ENCODE data around the gene ACE. TPM values are rescaled to one million over a fixed set of nuclear protein-coding genes. Genes with fewer than 3 reads are reported as not detected.

Gene ACE
- total RNA-seq (ENCODE audit: low replicate concordance): 3.6 and 9.1 TPM in 2 replicates
- long read RNA-seq: 0 reads

DNA sequence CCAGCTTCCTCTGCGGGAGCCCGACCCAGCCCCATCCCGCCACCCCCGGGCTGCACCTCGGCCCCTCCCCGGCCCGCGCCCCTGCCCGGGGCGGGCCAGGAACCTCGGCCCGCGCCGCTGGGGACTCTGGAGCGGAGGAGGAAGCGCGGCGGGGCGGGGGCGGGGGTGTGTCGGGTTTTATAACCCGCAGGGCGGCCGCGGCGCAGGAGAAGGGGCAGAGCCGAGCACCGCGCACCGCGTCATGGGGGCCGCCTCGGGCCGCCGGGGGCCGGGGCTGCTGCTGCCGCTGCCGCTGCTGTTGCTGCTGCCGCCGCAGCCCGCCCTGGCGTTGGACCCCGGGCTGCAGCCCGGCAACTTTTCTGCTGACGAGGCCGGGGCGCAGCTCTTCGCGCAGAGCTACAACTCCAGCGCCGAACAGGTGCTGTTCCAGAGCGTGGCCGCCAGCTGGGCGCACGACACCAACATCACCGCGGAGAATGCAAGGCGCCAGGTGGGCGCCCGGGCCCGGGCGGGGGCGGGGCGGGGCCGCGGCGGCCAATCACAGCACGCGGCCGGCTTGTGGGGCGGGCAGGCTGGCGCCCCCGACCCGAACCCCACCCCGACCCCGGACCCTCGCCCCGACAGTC is at the start of gene ACE:
Gene ACE, plus strand, starts transcription at position 208 of the 626 bp plus-strand sequence. Its CDS starts 34 bp downstream, at position 242.
- no peaks in the 10 kb centered on the region for H3K36me3 Mint-ChIP-seq
- TF ChIP-seq, protein P1, sequence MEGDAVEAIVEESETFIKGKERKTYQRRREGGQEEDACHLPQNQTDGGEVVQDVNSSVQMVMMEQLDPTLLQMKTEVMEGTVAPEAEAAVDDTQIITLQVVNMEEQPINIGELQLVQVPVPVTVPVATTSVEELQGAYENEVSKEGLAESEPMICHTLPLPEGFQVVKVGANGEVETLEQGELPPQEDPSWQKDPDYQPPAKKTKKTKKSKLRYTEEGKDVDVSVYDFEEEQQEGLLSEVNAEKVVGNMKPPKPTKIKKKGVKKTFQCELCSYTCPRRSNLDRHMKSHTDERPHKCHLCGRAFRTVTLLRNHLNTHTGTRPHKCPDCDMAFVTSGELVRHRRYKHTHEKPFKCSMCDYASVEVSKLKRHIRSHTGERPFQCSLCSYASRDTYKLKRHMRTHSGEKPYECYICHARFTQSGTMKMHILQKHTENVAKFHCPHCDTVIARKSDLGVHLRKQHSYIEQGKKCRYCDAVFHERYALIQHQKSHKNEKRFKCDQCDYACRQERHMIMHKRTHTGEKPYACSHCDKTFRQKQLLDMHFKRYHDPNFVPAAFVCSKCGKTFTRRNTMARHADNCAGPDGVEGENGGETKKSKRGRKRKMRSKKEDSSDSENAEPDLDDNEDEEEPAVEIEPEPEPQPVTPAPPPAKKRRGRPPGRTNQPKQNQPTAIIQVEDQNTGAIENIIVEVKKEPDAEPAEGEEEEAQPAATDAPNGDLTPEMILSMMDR (conservative IDR thresholded peaks at IDR 0.05): no peak
- H3K27me3 Mint-ChIP-seq: peaks cover 53% of the 10 kb centered on the region
- peak within 1 kb of the TSS; percentile 88 for H3K4me3 Mint-ChIP-seq
- DNase-seq (ENCODE audit: extremely low spot score, unreplicated experiment): no peak
- H3K9me3 Mint-ChIP-seq: no peaks in the 10 kb centered on the region
- no peak within 1 kb of the TSS for H3K27ac Mint-ChIP-seq
- no peaks in the 10 kb centered on the region for H3K4me1 Mint-ChIP-seq (ENCODE audit: unreplicated experiment)

- no peak for DNase-seq (ENCODE audit: extremely low spot score, unreplicated experiment)
- Mint-ChIP-seq H3K27me3 (no peaks in the 10 kb centered on the region), H3K9me3 (no peaks in the 10 kb centered on the region), H3K4me1 (ENCODE audit: unreplicated experiment) (peaks cover 32% of the 10 kb centered on the region), H3K36me3 (peaks cover 9% of the 10 kb centered on the region), H3K27ac (no peak overlapping the region), H3K4me3 (no peak overlapping the region)
- TF ChIP-seq, protein P1 (conservative IDR thresholded peaks at IDR 0.05): no peak
Measured at GRCh38 chr17:63429766-63430165, 47.1 kb upstream of the ACE start.

GRCh38 chr17:63430223-63430622 is 46.6 kb upstream of the ACE start:
- Mint-ChIP-seq H3K27me3 (no peaks in the 10 kb centered on the region), H3K9me3 (no peaks in the 10 kb centered on the region), H3K4me1 (ENCODE audit: unreplicated experiment) (peaks cover 32% of the 10 kb centered on the region), H3K27ac (no peak overlapping the region), H3K4me3 (no peak overlapping the region), H3K36me3 (peaks cover 9% of the 10 kb centered on the region)
- TF ChIP-seq, protein P1 (conservative IDR thresholded peaks at IDR 0.05): no peak
- DNase-seq (ENCODE audit: extremely low spot score, unreplicated experiment): no peak

- peak overlapping the region; percentile 84 for H3K27ac Mint-ChIP-seq
- H3K9me3 Mint-ChIP-seq: no peaks in the 10 kb centered on the region
- peaks cover 9% of the 10 kb centered on the region for H3K36me3 Mint-ChIP-seq
- peak overlapping the region; percentile 29 for H3K4me3 Mint-ChIP-seq
- peaks cover 29% of the 10 kb centered on the region for H3K4me1 Mint-ChIP-seq (ENCODE audit: unreplicated experiment)
- no peak for DNase-seq (ENCODE audit: extremely low spot score, unreplicated experiment)
- H3K27me3 Mint-ChIP-seq: no peaks in the 10 kb centered on the region
- TF ChIP-seq, protein P1 (conservative IDR thresholded peaks at IDR 0.05): no peak
Measured at GRCh38 chr17:63431618-63431938, 45.3 kb upstream of the ACE start.

DNA sequence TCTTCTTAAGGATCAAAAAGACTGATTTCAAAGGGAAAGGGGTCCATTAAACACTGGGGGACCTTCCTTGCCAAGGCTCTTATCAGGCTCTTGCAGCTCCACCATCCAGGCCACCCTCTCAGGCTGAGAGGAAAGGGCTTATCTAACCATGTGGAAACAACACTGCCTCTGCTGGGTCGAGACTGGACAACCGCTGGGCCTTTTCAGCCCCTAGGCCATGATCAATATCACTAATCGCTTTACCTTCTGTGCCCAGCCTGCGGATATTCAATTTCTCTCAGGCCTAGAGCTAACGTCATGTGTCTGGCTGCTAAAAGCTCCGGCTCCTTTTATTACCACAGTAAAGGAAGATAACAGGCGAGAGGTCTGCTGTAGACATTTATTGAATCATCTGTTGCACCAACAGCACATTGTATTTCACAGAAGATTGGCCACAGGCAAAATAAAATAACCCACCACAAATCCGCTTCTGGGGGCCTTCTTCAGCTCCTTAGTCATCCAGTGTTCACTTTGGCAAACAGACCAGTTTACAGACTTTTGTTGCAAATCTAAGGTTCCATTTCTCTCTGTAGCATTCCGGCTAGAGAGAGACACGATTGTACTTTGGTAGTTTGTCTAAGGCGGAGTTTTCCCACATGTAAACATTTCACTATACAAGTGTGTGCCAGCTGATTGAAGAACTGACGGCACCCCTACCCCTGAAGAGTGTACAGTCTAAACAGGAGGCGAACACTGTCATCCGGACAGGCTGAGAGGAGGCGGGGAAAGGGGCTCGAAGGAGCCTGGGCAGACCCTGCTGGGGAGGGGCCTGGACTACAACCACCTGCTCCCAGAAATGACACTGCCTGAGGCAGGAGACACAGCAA is 44.7 kb upstream of the ACE start:
- peak overlapping the region; percentile 48 for H3K4me3 Mint-ChIP-seq
- peak overlapping the region; percentile 84 for H3K27ac Mint-ChIP-seq
- H3K27me3 Mint-ChIP-seq: no peaks in the 10 kb centered on the region
- no peak for DNase-seq (ENCODE audit: extremely low spot score, unreplicated experiment)
- no peaks in the 10 kb centered on the region for H3K9me3 Mint-ChIP-seq
- H3K36me3 Mint-ChIP-seq: peaks cover 9% of the 10 kb centered on the region
- TF ChIP-seq, protein P1 (conservative IDR thresholded peaks at IDR 0.05): no peak
- peaks cover 33% of the 10 kb centered on the region for H3K4me1 Mint-ChIP-seq (ENCODE audit: unreplicated experiment)

Measured in type B pancreatic cell (in vitro differentiated cells).